GM12875 (cell line): ENCODE results near the gene PTX4.

Experiments used
- H3K4me3 ChIP-seq: one replicate; pipeline ENCODE4 v1.5.1; 2011; ENCODE audit warnings: low read depth, low read length, control low read depth
- TF ChIP-seq, protein P1 (sequence below): IDR thresholded peaks from 2 replicates; pipeline ENCODE4 v1.5.1; 2011; ENCODE audit warnings: low read depth, mild to moderate bottlenecking, control low read depth, inconsistent platforms, low read length, moderate library complexity, borderline replicate concordance; ENCODE audit not compliant: insufficient read depth

PTX4 gene

DNA sequence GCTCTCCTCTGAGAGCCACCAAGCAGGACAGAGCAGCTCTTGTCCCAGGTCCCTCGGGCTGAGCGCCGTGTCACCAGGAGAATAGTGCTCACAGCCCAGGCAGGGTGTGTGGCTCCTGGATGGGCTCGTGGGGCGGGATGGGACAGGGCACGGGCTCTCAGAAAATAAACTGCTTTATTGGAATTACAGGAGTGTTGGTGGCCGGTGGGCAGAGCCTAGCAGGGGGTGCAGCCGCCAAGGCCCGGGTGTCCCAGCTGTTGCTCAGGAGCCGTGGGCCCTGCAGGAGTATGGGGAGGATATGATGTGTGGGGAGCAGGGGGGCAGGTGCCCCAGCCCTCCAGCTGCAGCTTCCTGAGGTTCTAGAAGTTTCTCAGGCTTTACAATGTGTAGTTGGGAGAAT lies 21.5 kb upstream of the PTX4 start:
- TF ChIP-seq, protein P1, sequence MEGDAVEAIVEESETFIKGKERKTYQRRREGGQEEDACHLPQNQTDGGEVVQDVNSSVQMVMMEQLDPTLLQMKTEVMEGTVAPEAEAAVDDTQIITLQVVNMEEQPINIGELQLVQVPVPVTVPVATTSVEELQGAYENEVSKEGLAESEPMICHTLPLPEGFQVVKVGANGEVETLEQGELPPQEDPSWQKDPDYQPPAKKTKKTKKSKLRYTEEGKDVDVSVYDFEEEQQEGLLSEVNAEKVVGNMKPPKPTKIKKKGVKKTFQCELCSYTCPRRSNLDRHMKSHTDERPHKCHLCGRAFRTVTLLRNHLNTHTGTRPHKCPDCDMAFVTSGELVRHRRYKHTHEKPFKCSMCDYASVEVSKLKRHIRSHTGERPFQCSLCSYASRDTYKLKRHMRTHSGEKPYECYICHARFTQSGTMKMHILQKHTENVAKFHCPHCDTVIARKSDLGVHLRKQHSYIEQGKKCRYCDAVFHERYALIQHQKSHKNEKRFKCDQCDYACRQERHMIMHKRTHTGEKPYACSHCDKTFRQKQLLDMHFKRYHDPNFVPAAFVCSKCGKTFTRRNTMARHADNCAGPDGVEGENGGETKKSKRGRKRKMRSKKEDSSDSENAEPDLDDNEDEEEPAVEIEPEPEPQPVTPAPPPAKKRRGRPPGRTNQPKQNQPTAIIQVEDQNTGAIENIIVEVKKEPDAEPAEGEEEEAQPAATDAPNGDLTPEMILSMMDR, result no peak
- H3K4me3 ChIP-seq, result no peak overlapping the region

GRCh38 chr16:1509307-1510221 lies 20.8 kb upstream of the PTX4 start:
- no peak overlapping the region for H3K4me3 ChIP-seq
- TF ChIP-seq, protein P1, result no peak

GRCh38 chr16:1508494-1509187 lies 19.9 kb upstream of the PTX4 start:
- TF ChIP-seq, protein P1, result no peak
- H3K4me3 ChIP-seq, result no peak overlapping the region

DNA sequence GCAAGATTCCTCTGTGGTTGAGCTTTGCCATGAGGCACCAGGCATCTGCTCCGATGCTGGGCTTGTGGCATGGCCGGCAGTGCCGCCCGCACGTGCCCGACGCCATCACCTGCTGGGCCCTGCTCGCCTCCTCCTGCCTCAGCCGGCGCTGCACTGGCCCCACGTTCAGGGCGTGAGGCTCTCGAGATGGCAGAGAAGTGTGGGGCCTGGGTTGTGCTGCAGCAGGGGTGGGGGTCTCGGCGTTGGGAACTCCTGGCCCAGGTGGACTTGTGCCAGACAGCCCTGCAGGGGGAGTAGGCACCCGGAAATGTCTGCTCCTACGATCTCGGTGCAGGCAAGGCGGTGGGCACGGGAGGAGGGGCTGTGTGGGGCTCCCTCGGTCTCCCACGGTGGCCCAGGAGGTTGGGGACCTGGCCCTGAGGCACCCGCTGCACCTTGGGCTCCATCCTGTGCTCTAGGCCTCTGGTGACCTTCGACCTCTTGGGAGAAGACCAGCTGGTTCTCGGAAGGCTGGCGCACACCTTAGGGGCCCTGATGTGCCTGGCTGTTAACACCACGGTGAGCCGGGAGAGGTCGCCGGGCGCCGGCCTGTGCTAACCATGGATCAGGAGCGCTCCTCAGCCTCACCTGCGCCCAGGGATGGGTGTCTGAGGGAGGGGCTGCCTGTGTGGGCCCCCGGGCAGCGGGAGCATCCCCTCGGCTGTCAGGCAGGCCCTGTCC lies 17.9 kb upstream of the PTX4 start:
- TF ChIP-seq, protein P1, result no peak
- no peak overlapping the region for H3K4me3 ChIP-seq

GRCh38 chr16:1505912-1506311 lies 17.2 kb upstream of the PTX4 start:
- TF ChIP-seq, protein P1, result no peak

GRCh38 chr16:1505073-1505844 lies 16.5 kb upstream of the PTX4 start:
- H3K4me3 ChIP-seq, result no peak overlapping the region
- TF ChIP-seq, protein P1, result no peak

More at GRCh38 chr16:1505912-1506311, 17.2 kb upstream of the PTX4 start:
- no peak overlapping the region for H3K4me3 ChIP-seq
